HG02973 (cell line): ENCODE data around the gene VTI1A.
"Not testable (repeated sequence)": the region's sequence is repeated elsewhere in the genome, so short reads cannot be mapped to it uniquely, and the experiment has no call there.

Experiments
- ATAC-seq: cut with Tn5 transposase; IDR thresholded peaks from one replicate; pipeline ENCODE4 v1.9.1; 2021; ENCODE audit warnings: moderate library complexity; ENCODE audit not compliant: unreplicated experiment

Gene VTI1A

GRCh38 chr10:112538168-112538567 is 91.2 kb downstream of the VTI1A start:
- no peak for ATAC-seq

- no peak for ATAC-seq
These were observed 92.3 kb downstream of the VTI1A start for GRCh38 chr10:112539340-112539739.

GRCh38 chr10:112542823-112543222 is 95.8 kb downstream of the VTI1A start:
- not testable (repeated sequence) for ATAC-seq

GRCh38 chr10:112546474-112546873 is 99.5 kb downstream of the VTI1A start:
- peak; percentile 59 for ATAC-seq

GRCh38 chr10:112548535-112549276 is 101.7 kb downstream of the VTI1A start:
- ATAC-seq: no peak

GRCh38 chr10:112552593-112553110 is 105.6 kb downstream of the VTI1A start:
- no peak for ATAC-seq

GRCh38 chr10:112553315-112553714 is 106.3 kb downstream of the VTI1A start:
- no peak for ATAC-seq

GRCh38 chr10:112554263-112554662 is 107.2 kb downstream of the VTI1A start:
- ATAC-seq: no peak

- no peak for ATAC-seq
These were observed 110.2 kb downstream of the VTI1A start for GRCh38 chr10:112557197-112557596.

- ATAC-seq: no peak
These were observed 111.6 kb downstream of the VTI1A start for GRCh38 chr10:112558476-112559142.

GRCh38 chr10:112559349-112559748 is 112.3 kb downstream of the VTI1A start:
- ATAC-seq: no peak

- ATAC-seq: no peak
These were observed 115.1 kb downstream of the VTI1A start for GRCh38 chr10:112562122-112562521.

- ATAC-seq: no peak
These were observed 116.0 kb downstream of the VTI1A start for GRCh38 chr10:112562809-112563663.

GRCh38 chr10:112564337-112564736 is 117.3 kb downstream of the VTI1A start:
- no peak for ATAC-seq

- ATAC-seq: no peak
These were observed 118.5 kb downstream of the VTI1A start for GRCh38 chr10:112565434-112566053.

- no peak for ATAC-seq
These were observed 123.6 kb downstream of the VTI1A start for GRCh38 chr10:112570585-112570984.

GRCh38 chr10:112579578-112579977 is 132.6 kb downstream of the VTI1A start:
- ATAC-seq: no peak

- ATAC-seq: no peak
These were observed 133.3 kb downstream of the VTI1A start for GRCh38 chr10:112580267-112580666.

- no peak for ATAC-seq
These were observed 134.9 kb downstream of the VTI1A start for GRCh38 chr10:112581921-112582320.

- no peak for ATAC-seq
These were observed 136.4 kb downstream of the VTI1A start for GRCh38 chr10:112583236-112583939.
